GM12878 (cell line): Measurements from ENCODE around the gene GEMIN5. TPM values are rescaled to one million over a fixed set of nuclear protein-coding genes. Genes with fewer than 3 reads are reported as not detected.

Experiments
- ATAC-seq: fragments of 200-7000 bp; cut with Tn5 transposase; 3 replicates; pipeline ENCODE4 v1.9.1; 2020; ENCODE audit warnings: mild to moderate bottlenecking, moderate library complexity
- BruUV-seq: library from RNA; stranded (reverse); fragments of 400-500 nt; replicated peaks from 2 replicates; lab custom pipeline; 2021; lab: Mats Ljungman, UMichigan
- CTCF ChIA-PET: fragments of 300-600 bp; sonication (Branson Sonifier 250); formaldehyde crosslinking; extraction: SDS; loops from one replicate; lab custom pipeline; 2021; ENCODE audit warnings: inconsistent platforms; lab: Yijun Ruan, JAX
- POLR2A ChIA-PET: fragments of 350-600 bp; formaldehyde crosslinking; extraction: SDS; loops from one replicate; lab custom pipeline; 2021; ENCODE audit warnings: inconsistent platforms; lab: Charles Lee
- RAD21 ChIA-PET: fragments of 300-600 bp; sonication (Branson Sonifier 250); formaldehyde crosslinking; loops from one replicate; lab custom pipeline; 2023; ENCODE audit warnings: antibody characterized with exemption; ENCODE audit not compliant: unreplicated experiment; lab: Charles Lee
- SMC1A ChIA-PET: fragments of 300-600 bp; sonication (Branson Sonifier 250); formaldehyde crosslinking; loops from one replicate; lab custom pipeline; 2023; ENCODE audit not compliant: unreplicated experiment, uncharacterized antibody; lab: Charles Lee
- DNase-seq: peaks from one replicate; pipeline ENCODE4 v3.0.0-alpha.2; 2011; ENCODE audit warnings: low read depth, low spot score
- FAIRE-seq: peaks from 3 replicates; lab custom pipeline; 2011; peaks lifted over from hg19 to GRCh38; lab: Jason Lieb, UNC
- H2AFZ ChIP-seq: 2 replicates; pipeline ENCODE4 v1.6.0; 2011; ENCODE audit warnings: low read depth, low read length, control low read depth; ENCODE audit not compliant: control insufficient read depth
- H3K27ac ChIP-seq: 2 replicates; pipeline ENCODE4 v1.5.1; 2011; ENCODE audit warnings: control low read depth; ENCODE audit not compliant: control insufficient read depth, insufficient read depth
- H3K27me3 ChIP-seq, 2 experiments: replicated peaks in 1 of 2; 2 replicates each; pipeline versions ENCODE4 v1.6.0 to v1.6.1; 2011; ENCODE audit warnings: low read length in 1 of 2; ENCODE audit not compliant: control insufficient read depth in 2 of 2, insufficient read depth in 2 of 2
- H3K36me3 ChIP-seq, 2 experiments: 2 replicates each; pipeline ENCODE4 v1.5.1; 2011; ENCODE audit warnings: low read length in 1 of 2; ENCODE audit not compliant: control insufficient read depth in 2 of 2, insufficient read depth in 2 of 2
- H3K4me1 ChIP-seq: 2 replicates; pipeline ENCODE4 v1.6.1; 2011; ENCODE audit warnings: mild to moderate bottlenecking, low read length, moderate library complexity, mixed read lengths; ENCODE audit not compliant: control insufficient read depth, insufficient read depth
- H3K4me2 ChIP-seq: 2 replicates; pipeline ENCODE4 v1.6.0; 2011; ENCODE audit warnings: control low read depth; ENCODE audit not compliant: control insufficient read depth, insufficient read depth
- H3K4me3 ChIP-seq: fragments of 200-600 bp; sonication (generic); 2 replicates; pipeline ENCODE4 v1.5.1; 2016
- H3K79me2 ChIP-seq: 2 replicates; pipeline ENCODE4 v1.6.0; 2011; ENCODE audit warnings: low read length; ENCODE audit not compliant: control insufficient read depth, insufficient read depth
- H3K9ac ChIP-seq: 2 replicates; pipeline ENCODE4 v1.8.0; 2011; ENCODE audit warnings: low read length, control low read depth, mixed read lengths; ENCODE audit not compliant: control insufficient read depth, insufficient read depth
- H3K9me3 ChIP-seq: replicated peaks from 3 replicates; pipeline ENCODE4 v1.5.1; 2011; ENCODE audit warnings: mild to moderate bottlenecking, low read length; ENCODE audit not compliant: control insufficient read depth, insufficient read depth
- H4K20me1 ChIP-seq: 2 replicates; pipeline ENCODE4 v1.6.0; 2011; ENCODE audit not compliant: control insufficient read depth, insufficient read depth
- CREM ChIP-seq: IDR thresholded peaks from 2 replicates; pipeline ENCODE4 v1.6.1; 2014; ENCODE audit warnings: antibody characterized with exemption, low read depth
- ETV6 ChIP-seq, 2 experiments: fragments of 450-650 bp in 1 of 2; IDR thresholded peaks in 1 of 2; conservative IDR thresholded peaks in 1 of 2; 2 replicates each; pipeline ENCODE4 v1.6.1; 2014; ENCODE audit warnings: antibody characterized with exemption in 1 of 2, borderline replicate concordance in 1 of 2, low read depth in 1 of 2, mild to moderate bottlenecking in 1 of 2, moderate library complexity in 1 of 2
- GATAD2B ChIP-seq: fragments of 450-650 bp; conservative IDR thresholded peaks from 2 replicates; pipeline ENCODE4 v1.6.1; 2017; ENCODE audit warnings: low read depth, mild to moderate bottlenecking, moderate library complexity
- HSF1 ChIP-seq: fragments of 150-350 bp; IDR thresholded peaks from 2 replicates; pipeline ENCODE4 v1.6.1; 2014; ENCODE audit warnings: mild to moderate bottlenecking, low read depth, low read length
- IRF5 ChIP-seq: fragments of 450-650 bp; IDR thresholded peaks from 2 replicates; pipeline ENCODE4 v1.6.1; 2017; ENCODE audit warnings: borderline replicate concordance
- MTA3 ChIP-seq: IDR thresholded peaks from 2 replicates; pipeline ENCODE4 v1.6.1; 2012; ENCODE audit warnings: low read length, inconsistent platforms, borderline replicate concordance
- POLR2AphosphoS5 ChIP-seq: IDR thresholded peaks from 2 replicates; pipeline ENCODE4 v1.6.1; 2011; ENCODE audit warnings: mild to moderate bottlenecking, low read length, inconsistent platforms
- SREBF2 ChIP-seq: IDR thresholded peaks from 2 replicates; pipeline ENCODE4 v1.6.1; 2012; ENCODE audit warnings: mild to moderate bottlenecking, low read length
- SRF ChIP-seq, 2 experiments: IDR thresholded peaks; 2 replicates each; pipeline ENCODE4 v1.6.1; 2011; ENCODE audit warnings: low read depth in 2 of 2, low read length in 2 of 2, mild to moderate bottlenecking in 1 of 2, moderate library complexity in 1 of 2
- ZBTB11 ChIP-seq: fragments of 450-650 bp; formaldehyde crosslinking; IDR thresholded peaks from 2 replicates; pipeline ENCODE4 v1.5.0; 2022; ENCODE audit warnings: mild to moderate bottlenecking, missing genetic modification characterization
- WGBS: methylation state at CpG from one replicate; pipeline ENCODE4 v1.1.6; 2016; ENCODE audit warnings: low lambda C conversion rate; ENCODE audit not compliant: insufficient replicate concordance, insufficient coverage; ENCODE audit errors: missing lambda C conversion rate; 5-methylcytosine and 5-hydroxymethylcytosine counted together
- in situ Hi-C: fragments of 300-500 bp; cut with MboI; formaldehyde crosslinking; loops from 9 replicates; pipeline ENCODE4 v1.14.3; 2018; ENCODE audit warnings: mixed read lengths
- intact Hi-C: fragments of 100-400 bp; cut with micrococcal nuclease; formaldehyde crosslinking; loops from one replicate; pipeline ENCODE4 v1.14.2; 2022; ENCODE audit not compliant: unreplicated experiment
- polyA plus RNA-seq, 11 experiments: library from polyadenylated mRNA; depleted of rRNA in 4 of 11; unstranded in 6 of 11; stranded (reverse) in 5 of 11; fragments of >200 nt; fragmentation: Nextera tagmentation in 4 of 11; fragmentation: Illumina TruSeq in 1 of 11; extraction: Ambion mirVana in 4 of 11; extraction: Trizol in 1 of 11; gene quantifications; 1 replicate in 1 of 11; 2 replicates in 10 of 11; pipeline versions ENCODE4 v1.2.1 to v1.2.3, GENCODE V29; 2011 to 2016; ENCODE audit warnings: inconsistent platforms in 2 of 11, missing spikeins in 2 of 11, low read depth in 1 of 11
- total RNA-seq, 4 experiments: library from RNA; depleted of rRNA in 3 of 4; stranded (reverse); fragments of >200 nt in 3 of 4; fragmentation: Illumina TruSeq in 1 of 4; extraction: Trizol in 1 of 4; gene quantifications; 2 replicates each; pipeline versions ENCODE4 v1.2.1 to v1.2.3, GENCODE V29; 2013 to 2021
- TF ChIP-seq, protein P1 (sequence below): IDR thresholded peaks from 2 replicates; pipeline ENCODE4 v1.6.1; 2011; ENCODE audit warnings: mild to moderate bottlenecking, low read depth, low read length, moderate library complexity; ENCODE audit not compliant: insufficient replicate concordance
- TF ChIP-seq, protein P2 (sequence below), 3 experiments: IDR thresholded peaks in 2 of 3; conservative IDR thresholded peaks in 1 of 3; 2 replicates each; pipeline ENCODE4 v1.5.1; 2011; ENCODE audit warnings: low read depth in 3 of 3, low read length in 3 of 3, mild to moderate bottlenecking in 3 of 3, control low read depth in 2 of 3, moderate library complexity in 2 of 3, inconsistent platforms in 1 of 3, mixed read lengths in 1 of 3; ENCODE audit not compliant: control insufficient read depth in 2 of 3, insufficient read depth in 1 of 3; ENCODE audit errors: extremely low read depth in 1 of 3

GEMIN5 gene
- total and polyA plus RNA-seq, 10 of the 15 experiments (the other 5 are each of a cell fraction or from before 2014, with no cell fraction given) = 6.3 to 29.8 (median 23.3) TPM

DNA sequence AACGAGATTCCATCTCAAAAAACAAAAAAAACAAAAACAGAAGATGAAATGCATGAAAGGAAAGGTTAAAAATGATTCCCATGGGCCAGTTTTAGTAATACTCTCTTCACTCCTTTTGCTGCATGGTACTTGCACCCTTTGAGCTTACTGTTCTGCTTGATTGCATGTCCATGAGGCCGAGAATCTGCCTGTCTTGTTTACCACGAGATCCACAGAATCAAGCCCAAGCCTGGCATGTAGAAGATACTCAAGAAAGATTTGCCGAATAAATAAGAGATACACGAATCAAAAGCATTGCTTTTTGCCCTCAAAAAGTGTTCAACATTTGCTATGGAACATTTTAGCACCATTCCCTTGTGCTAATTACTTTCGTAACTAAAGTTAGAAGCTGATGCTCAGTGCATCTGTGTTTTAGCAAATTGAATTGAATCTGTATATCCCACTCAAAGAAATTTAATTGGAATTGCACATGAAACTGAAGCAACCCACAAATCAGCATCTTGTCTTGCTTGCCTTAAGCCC lies 88.7 kb downstream of the GEMIN5 start:
- Histone ChIP-seq H3K36me3 (no peaks in the 10 kb centered on the region), H4K20me1 (no peaks in the 10 kb centered on the region), H2AFZ (no peak overlapping the region), H3K4me1 (no peaks in the 10 kb centered on the region), H3K9me3 (no peaks in the 10 kb centered on the region), H3K4me3 (no peak overlapping the region), H3K27ac (no peak overlapping the region), H3K79me2 (no peaks in the 10 kb centered on the region), H3K4me2 (no peak overlapping the region)
- ChIA-PET POLR2A (no interaction called here), SMC1A (no interaction called here), RAD21 (no interaction called here), CTCF (interaction anchor here (1.2 kb wide), 1 partner anchor 9 kb away, joined by 3 read pairs; no protein-coding TSS in a partner anchor)
- intact Hi-C loops (no loop called here), in situ Hi-C loops (no loop called here)
- no TSS peak for BruUV-seq
- WGBS = 50% methylated on average over 6 of the region's 6 CpGs
- DNase-seq (no peak), FAIRE-seq (no peak), ATAC-seq (no peak)
- TF ChIP-seq SREBF2 = no peak
- TF ChIP-seq GATAD2B = no peak
- TF ChIP-seq, protein P1, sequence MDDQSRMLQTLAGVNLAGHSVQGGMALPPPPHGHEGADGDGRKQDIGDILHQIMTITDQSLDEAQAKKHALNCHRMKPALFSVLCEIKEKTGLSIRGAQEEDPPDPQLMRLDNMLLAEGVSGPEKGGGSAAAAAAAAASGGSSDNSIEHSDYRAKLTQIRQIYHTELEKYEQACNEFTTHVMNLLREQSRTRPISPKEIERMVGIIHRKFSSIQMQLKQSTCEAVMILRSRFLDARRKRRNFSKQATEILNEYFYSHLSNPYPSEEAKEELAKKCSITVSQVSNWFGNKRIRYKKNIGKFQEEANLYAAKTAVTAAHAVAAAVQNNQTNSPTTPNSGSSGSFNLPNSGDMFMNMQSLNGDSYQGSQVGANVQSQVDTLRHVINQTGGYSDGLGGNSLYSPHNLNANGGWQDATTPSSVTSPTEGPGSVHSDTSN = no peak
- no peak for TF ChIP-seq SRF (IDR thresholded peaks at IDR 0.05; ENCODE audit: low read depth in 2 of 2, low read length in 2 of 2)
- TF ChIP-seq HSF1 = no peak
- TF ChIP-seq ZBTB11 (CRISPR knock-in tag) = no peak
- no peak for TF ChIP-seq CREM
- TF ChIP-seq, protein P2, sequence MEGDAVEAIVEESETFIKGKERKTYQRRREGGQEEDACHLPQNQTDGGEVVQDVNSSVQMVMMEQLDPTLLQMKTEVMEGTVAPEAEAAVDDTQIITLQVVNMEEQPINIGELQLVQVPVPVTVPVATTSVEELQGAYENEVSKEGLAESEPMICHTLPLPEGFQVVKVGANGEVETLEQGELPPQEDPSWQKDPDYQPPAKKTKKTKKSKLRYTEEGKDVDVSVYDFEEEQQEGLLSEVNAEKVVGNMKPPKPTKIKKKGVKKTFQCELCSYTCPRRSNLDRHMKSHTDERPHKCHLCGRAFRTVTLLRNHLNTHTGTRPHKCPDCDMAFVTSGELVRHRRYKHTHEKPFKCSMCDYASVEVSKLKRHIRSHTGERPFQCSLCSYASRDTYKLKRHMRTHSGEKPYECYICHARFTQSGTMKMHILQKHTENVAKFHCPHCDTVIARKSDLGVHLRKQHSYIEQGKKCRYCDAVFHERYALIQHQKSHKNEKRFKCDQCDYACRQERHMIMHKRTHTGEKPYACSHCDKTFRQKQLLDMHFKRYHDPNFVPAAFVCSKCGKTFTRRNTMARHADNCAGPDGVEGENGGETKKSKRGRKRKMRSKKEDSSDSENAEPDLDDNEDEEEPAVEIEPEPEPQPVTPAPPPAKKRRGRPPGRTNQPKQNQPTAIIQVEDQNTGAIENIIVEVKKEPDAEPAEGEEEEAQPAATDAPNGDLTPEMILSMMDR (IDR thresholded peaks at IDR 0.05 in 2 of 3, conservative IDR thresholded peaks at IDR 0.05 in 1 of 3; ENCODE audit: control insufficient read depth in 2 of 3, extremely low read depth in 1 of 3, insufficient read depth in 1 of 3, low read depth in 3 of 3, low read length in 3 of 3) = no peak
- TF ChIP-seq ETV6 (conservative IDR thresholded peaks at IDR 0.05 in 1 of 2, IDR thresholded peaks at IDR 0.05 in 1 of 2; ENCODE audit: borderline replicate concordance in 1 of 2, low read depth in 1 of 2) = no peak
- TF ChIP-seq POLR2AphosphoS5 = no peak
- TF ChIP-seq MTA3 = no peak
- no peak for TF ChIP-seq IRF5
- TF ChIP-seq, all 136 proteins: peak for 0
- Histone ChIP-seq H3K9ac (no peak overlapping the region), H3K27me3 (no peaks in the 10 kb centered on the region)
